ENCODE measurements around the gene ARVCF. TPM values are rescaled to one million over a fixed set of nuclear protein-coding genes. Genes with fewer than 3 reads are reported as not detected.
A peak's percentile ranks its signal among the peaks of the same experiment; 100 is the strongest.

The ARVCF gene
- total RNA-seq, 4 donors from 2014 or later = 34.5 to 123 (median 111) TPM

DNA sequence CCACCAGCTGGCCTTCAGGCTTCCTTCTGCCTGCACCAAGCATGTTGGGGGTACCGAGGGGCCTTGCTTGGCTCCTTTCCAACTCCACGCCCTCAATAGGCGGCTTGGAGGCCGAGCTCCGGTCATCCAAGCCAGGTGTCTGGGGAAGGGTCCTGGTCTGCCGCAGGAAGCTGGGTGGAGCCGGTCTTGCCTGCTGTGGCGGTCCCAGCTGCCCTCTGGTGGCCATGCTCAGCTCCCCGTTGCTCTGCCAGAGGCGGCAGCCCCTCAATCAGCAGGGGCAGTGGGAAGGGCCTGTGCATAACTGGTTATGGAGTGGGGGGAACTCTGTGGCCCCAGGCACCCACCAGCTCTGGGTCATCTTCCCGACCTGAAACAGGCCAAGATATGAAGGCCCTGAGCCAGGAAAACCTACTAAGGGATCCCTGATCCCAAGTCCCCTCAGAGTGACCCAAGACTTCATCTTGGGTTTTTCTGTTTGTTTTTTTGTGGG lies 3.2 kb downstream of the ARVCF start:
- no peaks in the 10 kb centered on the region for H3K36me3 ChIP-seq
- peak; percentile 67 to 75 for DNase-seq
- peaks cover 17 to 37% of the 10 kb centered on the region in 2 donors for H3K4me1 ChIP-seq
- no peaks in the 10 kb centered on the region for H3K9me3 ChIP-seq
- WGBS, 2 donors = 0 to 7% methylated on average over 6 to 9 of the region's 11 CpGs
- no peaks in the 10 kb centered on the region for H3K27me3 ChIP-seq
- intact Hi-C loops (cut with DNase I) = loop anchor here (2.0 kb wide), 1 partner anchor 43 kb away; no protein-coding TSS in a partner anchor
- peak overlapping the region; percentile 17 to 71 (median 44) for H3K27ac ChIP-seq
- TF ChIP-seq POLR2A (IDR thresholded peaks at IDR 0.05) = no peak
- TF ChIP-seq, protein P1, sequence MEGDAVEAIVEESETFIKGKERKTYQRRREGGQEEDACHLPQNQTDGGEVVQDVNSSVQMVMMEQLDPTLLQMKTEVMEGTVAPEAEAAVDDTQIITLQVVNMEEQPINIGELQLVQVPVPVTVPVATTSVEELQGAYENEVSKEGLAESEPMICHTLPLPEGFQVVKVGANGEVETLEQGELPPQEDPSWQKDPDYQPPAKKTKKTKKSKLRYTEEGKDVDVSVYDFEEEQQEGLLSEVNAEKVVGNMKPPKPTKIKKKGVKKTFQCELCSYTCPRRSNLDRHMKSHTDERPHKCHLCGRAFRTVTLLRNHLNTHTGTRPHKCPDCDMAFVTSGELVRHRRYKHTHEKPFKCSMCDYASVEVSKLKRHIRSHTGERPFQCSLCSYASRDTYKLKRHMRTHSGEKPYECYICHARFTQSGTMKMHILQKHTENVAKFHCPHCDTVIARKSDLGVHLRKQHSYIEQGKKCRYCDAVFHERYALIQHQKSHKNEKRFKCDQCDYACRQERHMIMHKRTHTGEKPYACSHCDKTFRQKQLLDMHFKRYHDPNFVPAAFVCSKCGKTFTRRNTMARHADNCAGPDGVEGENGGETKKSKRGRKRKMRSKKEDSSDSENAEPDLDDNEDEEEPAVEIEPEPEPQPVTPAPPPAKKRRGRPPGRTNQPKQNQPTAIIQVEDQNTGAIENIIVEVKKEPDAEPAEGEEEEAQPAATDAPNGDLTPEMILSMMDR (IDR thresholded peaks at IDR 0.05) = peak; percentile 45 to 95 (median 82)
- H3K4me3 ChIP-seq (replicated peaks in 1 of 3) = no peak overlapping the region

DNA sequence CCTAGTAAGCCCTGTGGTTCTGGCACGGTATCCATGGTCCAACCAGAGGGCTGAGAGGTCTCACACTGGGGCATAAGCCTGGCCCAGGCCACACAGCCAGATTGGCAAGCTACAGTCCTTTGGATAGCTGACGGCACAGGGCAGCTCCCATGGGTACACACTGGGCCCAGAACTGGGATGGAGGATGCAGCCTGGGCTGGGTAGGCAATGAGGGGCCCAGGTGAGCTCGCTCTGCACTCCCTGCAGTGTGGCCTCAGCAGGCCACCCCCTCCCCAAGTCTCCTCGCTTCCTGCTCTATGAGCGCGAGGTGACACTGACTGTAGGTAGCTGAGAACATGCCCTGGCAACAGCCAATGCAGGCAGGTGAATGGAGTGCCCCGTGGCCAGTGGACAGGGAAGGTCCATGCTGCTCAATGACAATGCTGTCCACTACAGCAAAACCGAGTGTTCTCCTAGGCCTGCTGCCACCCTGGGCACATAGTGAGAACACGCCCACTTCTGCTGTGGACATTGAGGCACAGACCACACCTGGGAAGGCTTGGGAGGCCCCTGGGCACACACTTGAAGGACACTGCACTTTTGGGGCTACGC lies 3.8 kb downstream of the ARVCF start:
- DNase-seq = no peak
- Histone ChIP-seq H3K9me3 (no peaks in the 10 kb centered on the region), H3K4me1 (peaks cover 17 to 37% of the 10 kb centered on the region in 2 donors), H3K27ac (peak overlapping the region in 1 of 3 donors; percentile 44), H3K36me3 (no peaks in the 10 kb centered on the region), H3K27me3 (no peaks in the 10 kb centered on the region), H3K4me3 (replicated peaks in 1 of 3) (no peak overlapping the region)
- no peak for TF ChIP-seq POLR2A (IDR thresholded peaks at IDR 0.05)
- TF ChIP-seq, protein P1 (IDR thresholded peaks at IDR 0.05) = no peak
- intact Hi-C loops (cut with DNase I) = loop anchor here (2.0 kb wide), 1 partner anchor 42 kb away; no protein-coding TSS in a partner anchor
- 88% methylated on average over 8 of the region's 10 CpGs; no CpG with 5 or more reads in 1 of the 2 donors for WGBS, 2 donors

DNA sequence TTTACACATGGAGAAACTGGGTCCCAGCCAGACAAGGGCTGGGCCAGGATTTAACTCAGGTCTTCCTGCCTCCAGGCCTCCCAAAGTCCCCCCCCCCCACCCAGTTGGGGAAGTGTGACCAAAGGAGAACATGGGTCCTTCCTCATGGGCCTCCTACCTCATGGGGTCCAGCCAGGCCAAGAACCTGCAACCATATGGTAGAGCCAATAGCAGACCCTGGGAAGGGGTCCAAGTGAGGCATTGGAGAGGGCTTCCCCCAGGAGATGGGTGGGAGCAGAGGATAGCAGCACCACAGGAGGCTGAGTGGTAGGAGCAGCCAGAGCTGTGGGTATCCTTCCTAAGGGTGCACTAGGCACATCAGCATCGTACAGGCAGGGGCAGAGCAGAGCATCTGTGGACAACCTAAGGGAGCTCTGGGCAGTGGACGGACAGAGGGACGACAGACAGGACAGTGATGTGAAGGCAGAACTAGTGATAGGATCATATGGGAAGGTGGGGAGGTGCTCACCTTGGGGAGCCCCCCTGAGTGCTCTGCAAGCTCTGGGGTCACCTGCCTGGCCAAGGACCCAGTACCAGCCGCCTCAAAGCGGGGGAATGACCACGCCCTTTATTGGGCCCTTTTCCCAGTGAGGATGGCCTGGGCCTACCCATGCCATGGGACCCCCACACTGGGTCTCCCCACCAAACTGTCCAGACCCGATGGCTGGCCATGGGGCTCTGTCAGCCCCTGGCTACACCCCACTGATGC lies 4.5 kb downstream of the ARVCF start:
- intact Hi-C loops (cut with DNase I) = loop anchor here (2.0 kb wide), 1 partner anchor 41 kb away; no protein-coding TSS in a partner anchor
- H3K4me1 ChIP-seq = peaks cover 17 to 32% of the 10 kb centered on the region in 2 donors

DNA sequence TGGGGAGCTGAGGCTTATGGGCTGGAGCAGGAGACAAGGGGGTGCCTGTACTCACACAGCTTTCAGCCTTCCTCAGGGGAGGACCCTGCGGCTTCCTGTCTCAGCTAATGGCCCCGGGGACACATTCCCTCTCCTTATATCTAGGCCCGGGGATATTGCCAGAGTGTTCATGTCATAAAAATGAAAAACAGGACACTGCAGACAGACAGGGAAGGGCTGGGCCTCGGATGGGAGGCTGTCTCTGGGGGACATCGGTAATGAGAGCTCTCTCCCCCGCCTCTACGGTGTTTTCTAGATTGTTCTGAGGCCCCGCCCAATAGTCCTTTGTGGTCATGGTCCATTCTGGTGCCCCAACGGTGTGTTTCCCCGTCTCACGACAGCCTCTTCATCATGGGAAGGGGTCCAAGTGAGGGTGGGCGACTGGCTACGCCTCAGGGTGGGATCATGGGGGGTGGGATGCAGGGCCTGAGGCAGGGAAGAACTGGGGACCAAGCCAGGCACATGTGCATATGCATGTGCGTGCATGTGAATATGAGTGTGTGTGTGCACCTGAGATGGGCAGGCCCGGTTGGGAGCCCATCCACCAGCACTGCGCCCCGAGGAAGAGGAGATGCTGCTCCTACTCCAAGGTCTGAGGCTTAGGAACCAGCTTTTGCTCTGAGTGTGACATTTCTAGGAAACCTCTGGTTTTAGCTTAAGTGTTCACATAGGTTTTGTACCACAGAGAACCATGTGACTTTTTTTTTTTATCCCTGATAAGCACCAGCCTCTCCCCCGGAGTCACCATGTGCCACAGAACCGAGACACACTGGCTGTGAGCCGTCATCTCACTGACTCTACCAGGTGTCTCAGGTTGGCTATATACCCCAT lies 5.3 kb downstream of the ARVCF start:
- Histone ChIP-seq H3K27ac (no peak overlapping the region), H3K4me3 (replicated peaks in 1 of 3) (no peak overlapping the region), H3K9me3 (no peaks in the 10 kb centered on the region), H3K27me3 (no peaks in the 10 kb centered on the region), H3K4me1 (peaks cover 17 to 30% of the 10 kb centered on the region in 2 donors), H3K36me3 (no peaks in the 10 kb centered on the region)
- TF ChIP-seq, protein P1 (IDR thresholded peaks at IDR 0.05) = no peak
- no peak for TF ChIP-seq POLR2A (IDR thresholded peaks at IDR 0.05)
- intact Hi-C loops (cut with DNase I) = no loop called here
- no peak for DNase-seq
- 81 to 87% methylated on average over 18 to 20 of the region's 20 CpGs for WGBS, 2 donors

More for the DNA sequence above, 4.5 kb downstream of the ARVCF start:
- no peaks in the 10 kb centered on the region for H3K36me3 ChIP-seq
- H3K27ac ChIP-seq = no peak overlapping the region
- H3K4me3 ChIP-seq (replicated peaks in 1 of 3) = no peak overlapping the region
- H3K27me3 ChIP-seq = no peaks in the 10 kb centered on the region
- WGBS, 2 donors = 94 to 99% methylated on average over 5 of the region's 7 CpGs
- DNase-seq = no peak
- no peaks in the 10 kb centered on the region for H3K9me3 ChIP-seq
- TF ChIP-seq, protein P1 (IDR thresholded peaks at IDR 0.05) = no peak
- TF ChIP-seq POLR2A (IDR thresholded peaks at IDR 0.05) = no peak
